Neural progenitor cell (in vitro differentiated cells): ENCODE measurements around the gene KCNE1.

Source experiments
- EZH2 ChIP-seq: fragments of 200-600 bp; sonication (generic); IDR thresholded peaks from 2 replicates; pipeline ENCODE4 v1.6.1; 2017; ENCODE audit warnings: antibody characterized with exemption, mild to moderate bottlenecking, moderate library complexity
- EZH2phosphoT487 ChIP-seq: fragments of 200-600 bp; sonication (generic); IDR thresholded peaks from 2 replicates; pipeline ENCODE4 v1.6.1; 2017; ENCODE audit warnings: antibody characterized with exemption
- TF ChIP-seq, protein P1 (sequence below): fragments of 200-600 bp; sonication (generic); IDR thresholded peaks from 2 replicates; pipeline ENCODE4 v1.5.1; 2017; ENCODE audit warnings: antibody characterized with exemption, mild to moderate bottlenecking

DNA sequence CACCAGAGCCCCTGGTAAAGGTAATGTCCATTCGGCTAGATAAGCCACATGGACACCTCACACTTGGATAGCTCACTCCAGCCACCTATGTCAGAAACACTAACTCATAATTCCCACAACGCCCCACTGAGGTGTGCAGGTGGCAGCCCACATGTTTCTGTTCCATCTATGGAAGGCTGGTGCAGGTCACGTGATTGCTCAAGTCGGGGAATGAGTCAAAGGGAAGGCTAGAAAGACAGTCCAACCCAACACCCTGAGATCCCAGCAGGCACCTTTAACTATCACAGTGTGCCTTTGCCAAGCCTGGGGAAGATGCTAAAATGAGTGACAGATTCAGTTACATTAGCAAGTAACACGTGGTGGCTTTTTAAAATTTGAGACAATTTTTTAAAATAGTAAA is 45.3 kb upstream of the KCNE1 start:
- no peak for TF ChIP-seq EZH2
- TF ChIP-seq, protein P1, sequence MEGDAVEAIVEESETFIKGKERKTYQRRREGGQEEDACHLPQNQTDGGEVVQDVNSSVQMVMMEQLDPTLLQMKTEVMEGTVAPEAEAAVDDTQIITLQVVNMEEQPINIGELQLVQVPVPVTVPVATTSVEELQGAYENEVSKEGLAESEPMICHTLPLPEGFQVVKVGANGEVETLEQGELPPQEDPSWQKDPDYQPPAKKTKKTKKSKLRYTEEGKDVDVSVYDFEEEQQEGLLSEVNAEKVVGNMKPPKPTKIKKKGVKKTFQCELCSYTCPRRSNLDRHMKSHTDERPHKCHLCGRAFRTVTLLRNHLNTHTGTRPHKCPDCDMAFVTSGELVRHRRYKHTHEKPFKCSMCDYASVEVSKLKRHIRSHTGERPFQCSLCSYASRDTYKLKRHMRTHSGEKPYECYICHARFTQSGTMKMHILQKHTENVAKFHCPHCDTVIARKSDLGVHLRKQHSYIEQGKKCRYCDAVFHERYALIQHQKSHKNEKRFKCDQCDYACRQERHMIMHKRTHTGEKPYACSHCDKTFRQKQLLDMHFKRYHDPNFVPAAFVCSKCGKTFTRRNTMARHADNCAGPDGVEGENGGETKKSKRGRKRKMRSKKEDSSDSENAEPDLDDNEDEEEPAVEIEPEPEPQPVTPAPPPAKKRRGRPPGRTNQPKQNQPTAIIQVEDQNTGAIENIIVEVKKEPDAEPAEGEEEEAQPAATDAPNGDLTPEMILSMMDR = no peak
- no peak for TF ChIP-seq EZH2phosphoT487
